GM19324 (cell line): ENCODE measurements around the gene PLCD3.
A peak's percentile ranks its signal among the peaks of the same experiment; 100 is the strongest.
"Not testable (repeated sequence)": the region's sequence is repeated elsewhere in the genome, so short reads cannot be mapped to it uniquely, and the experiment has no call there.

ENCODE experiments used
- ATAC-seq: cut with Tn5 transposase; IDR thresholded peaks from one replicate; pipeline ENCODE4 v1.9.1; 2021; ENCODE audit warnings: mild to moderate bottlenecking, moderate library complexity; ENCODE audit not compliant: unreplicated experiment, low FRiP score

Gene PLCD3

DNA sequence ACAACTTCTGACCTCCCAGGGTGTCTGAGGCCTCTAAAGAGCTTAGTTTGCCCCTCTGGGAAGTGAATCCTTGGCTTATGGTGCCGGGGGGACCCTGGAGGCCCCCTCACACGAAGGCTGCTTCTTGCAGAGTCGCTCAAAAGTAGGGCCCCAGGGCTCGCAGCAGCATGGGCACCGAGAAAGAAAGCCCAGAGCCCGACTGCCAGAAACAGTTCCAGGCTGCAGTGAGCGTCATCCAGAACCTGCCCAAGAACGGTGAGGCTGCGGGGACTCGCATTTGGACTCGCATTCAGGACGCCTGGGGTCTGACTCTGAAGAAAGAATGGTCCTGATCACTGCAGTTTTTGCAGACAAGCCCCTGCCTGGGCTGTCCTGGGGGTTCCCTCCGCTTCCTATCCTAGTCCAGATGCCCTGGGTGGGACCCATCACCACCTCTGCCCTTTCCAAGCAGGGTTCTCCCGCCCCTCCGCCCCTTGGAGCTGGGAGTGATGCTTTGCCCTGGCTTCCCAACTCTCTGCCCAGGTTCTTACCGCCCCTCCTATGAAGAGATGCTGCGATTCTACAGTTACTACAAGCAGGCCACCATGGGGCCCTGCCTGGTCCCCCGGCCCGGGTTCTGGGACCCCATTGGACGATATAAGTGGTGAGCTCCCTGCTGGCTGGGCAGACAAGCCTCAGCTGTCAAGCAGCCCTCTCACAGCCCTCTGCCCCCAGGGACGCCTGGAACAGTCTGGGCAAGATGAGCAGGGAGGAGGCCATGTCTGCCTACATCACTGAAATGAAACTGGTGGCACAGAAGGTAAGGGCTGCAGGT lies 3.9 kb upstream of the PLCD3 start:
- no peak for ATAC-seq

- peak; percentile 72 for ATAC-seq
These were observed 3.1 kb upstream of the PLCD3 start, which contains the start of gene ACBD4 for GRCh38 chr17:45135192-45135977. Gene ACBD4, plus strand, starts transcription at chr17:45135687. Its CDS starts 458 bp downstream, at chr17:45136145.

DNA sequence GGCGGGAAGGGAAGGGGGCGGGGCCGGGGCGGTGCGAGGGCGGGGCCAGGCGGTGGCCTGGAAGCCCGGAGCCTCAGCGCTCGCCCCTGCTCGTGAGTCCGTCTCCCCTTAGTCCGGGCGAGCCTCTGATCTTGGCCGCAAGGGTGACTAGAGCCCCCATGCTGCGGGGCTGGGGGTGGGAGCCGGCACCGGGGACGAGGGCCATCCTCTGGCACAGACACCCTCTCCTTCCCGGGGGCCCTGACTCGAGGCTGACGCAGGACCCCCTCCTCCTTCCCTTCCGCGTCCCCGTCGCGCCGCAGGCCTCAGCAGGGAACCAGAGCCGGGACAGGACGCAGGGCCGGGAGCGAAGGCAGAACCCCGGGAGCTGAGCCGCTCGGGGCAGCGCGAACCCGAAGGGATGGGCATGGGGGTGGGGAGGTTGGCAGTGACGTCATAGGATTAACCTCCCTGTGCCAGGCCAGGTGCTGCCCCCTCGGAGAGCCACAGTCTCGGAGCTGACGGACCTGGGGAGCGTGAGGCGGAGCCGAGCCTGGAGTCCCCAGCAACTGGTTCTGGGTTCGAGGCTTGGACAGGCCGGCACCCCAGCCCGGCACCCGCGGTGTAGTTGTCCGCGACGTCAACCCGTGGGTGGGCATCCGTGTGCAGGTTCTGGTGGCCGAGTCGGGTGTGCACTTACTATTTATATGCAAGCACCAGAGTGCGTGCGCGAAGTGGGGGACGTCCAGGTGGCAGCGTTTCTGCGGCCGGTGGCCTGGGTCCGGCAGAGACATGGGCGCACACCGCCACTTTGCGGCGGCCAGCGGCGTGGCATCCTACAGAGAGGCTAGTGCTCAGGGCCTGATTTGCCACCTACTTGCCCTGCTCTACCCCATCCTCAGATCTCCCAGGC lies 503 bp upstream of the PLCD3 start:
- ATAC-seq = peak; percentile 29

DNA sequence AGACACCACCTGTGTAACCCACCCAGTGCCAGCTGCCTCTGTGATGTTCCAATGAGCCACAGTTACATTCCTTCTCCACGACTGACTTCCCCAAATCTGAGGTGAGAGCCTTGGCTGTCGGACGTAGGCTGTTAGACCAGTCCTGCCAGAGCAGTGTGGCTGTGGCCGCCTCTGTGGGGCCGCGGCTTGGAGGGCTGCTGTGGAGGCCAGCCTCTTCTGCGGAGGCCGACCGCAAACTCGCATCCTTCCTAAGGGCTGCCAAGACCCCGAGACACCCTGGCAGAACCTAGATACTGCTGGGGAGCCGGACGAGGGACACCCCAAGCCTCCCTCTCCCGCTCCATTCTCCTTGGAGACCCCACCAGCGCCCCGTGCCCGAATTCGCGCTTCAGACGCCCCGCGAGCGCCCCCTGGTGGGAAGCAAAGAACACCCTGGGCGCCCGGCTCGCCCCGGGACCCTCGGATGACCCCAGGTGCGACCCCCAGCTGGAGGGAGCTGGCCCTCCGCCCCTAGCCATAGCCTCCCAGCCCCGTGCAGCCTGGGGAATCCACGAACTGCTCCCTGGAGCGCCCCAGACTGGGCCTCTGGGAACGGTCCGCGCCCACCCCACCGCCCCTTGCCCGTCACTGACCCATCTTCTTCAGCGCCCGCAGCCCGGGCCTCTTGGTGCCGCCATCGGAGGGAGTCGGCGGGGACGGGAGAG lies 547 bp downstream of the PLCD3 start:
- ATAC-seq = no peak

GRCh38 chr17:45130681-45131615 lies 1.4 kb downstream of the PLCD3 start:
- ATAC-seq = no peak

DNA sequence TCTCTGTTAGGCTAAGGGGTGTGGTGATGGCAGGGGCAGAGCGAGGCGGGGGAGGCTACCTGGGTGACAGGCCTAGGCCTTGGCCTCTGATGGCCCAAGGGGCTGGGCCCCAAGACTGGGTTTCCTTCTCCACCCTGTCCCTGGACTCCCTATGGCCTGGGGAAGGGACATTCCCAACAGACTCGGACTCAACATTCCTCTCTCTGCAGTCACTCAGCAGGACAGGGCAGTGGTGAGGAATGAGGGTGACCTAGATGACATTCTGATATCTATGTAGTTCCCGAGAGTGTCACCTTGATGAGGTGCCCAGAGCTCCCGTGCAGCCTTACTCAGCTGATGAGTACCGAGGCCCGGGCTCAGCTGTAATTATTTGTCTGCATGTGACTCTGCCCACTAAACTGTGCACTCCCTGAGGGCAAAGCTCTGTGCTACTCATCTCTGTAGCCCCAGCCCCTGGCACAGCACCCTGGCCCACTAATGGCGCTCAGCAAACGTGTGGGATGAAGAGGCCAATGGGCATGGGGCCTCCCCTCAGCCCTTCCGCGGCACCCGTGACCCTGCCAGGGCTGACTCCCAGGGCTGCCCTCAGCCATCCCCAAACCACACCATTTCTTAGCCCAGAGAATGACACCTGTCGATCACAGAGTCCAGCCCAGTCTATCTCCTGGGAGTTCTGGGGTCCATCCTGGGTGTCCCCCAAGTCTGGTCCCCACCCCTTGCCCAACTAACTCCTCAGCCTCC lies 2.2 kb downstream of the PLCD3 start:
- no peak for ATAC-seq

DNA sequence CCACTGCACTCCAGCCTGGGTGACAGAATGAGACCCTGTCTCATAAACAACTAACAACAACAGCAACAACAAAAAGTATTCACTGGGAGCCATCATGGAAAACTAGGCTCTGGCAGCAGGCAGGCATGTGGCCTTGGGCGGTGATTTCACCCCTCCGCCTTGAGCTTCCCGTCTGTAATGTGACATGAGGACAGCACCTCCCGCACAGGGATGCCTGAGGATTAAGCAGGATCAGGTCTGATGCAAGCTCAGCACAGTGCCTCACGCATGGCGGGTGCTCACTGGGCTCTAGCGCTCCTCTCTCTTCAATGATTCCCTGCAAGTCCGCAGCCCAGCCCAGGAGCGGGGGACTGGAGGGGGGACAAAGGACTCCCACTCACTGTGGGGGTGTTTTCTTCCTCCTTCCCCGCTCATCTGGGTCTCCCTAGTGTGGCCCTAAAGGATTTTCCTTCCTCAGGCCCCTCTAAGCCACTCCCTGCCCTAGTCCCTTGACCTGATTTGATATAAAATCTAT lies 2.8 kb downstream of the PLCD3 start:
- no peak for ATAC-seq

DNA sequence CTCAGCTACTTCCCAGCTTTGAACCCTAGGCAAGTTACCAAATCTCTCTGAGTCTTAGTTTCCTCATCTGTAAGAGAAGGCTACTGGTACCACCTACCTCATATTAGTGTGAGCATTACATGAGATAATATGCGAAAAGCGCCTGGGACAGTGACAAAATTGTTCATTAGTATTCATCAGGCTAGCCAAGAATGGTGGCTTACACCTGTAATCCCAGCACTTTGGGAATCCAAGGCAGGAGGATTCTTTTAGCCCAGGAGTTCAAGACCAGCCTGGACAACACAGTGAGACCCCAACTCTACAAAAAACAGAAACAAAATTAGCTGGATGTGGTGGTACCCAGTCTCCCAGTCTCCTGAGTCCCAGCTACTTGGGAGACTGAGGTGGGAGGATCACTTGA lies 3.3 kb downstream of the PLCD3 start:
- ATAC-seq = no peak

DNA sequence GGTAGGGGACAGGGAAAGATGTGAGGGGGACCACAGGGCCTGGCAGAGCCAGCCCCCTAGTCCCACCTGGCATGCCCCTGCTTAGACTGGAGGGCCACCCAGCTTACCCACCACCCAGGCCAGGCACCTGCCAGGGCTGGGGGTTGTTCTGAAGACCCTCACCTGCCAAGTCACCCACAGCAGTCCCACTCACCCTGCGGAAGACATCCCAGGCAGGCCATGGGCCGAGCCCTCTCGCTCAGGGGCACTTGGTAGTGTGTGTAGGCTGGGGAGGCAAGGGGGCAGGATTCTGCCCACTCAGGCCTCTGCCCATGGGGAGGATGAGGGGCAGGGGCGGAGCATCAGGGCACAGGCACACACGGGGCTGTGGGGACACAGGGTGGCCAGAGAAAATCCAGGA lies 4.0 kb downstream of the PLCD3 start:
- ATAC-seq = no peak

GRCh38 chr17:45127548-45128300 lies 4.6 kb downstream of the PLCD3 start:
- ATAC-seq = no peak

GRCh38 chr17:45127207-45127547 lies 5.1 kb downstream of the PLCD3 start:
- ATAC-seq = no peak

GRCh38 chr17:45125509-45125908 lies 6.8 kb downstream of the PLCD3 start:
- no peak for ATAC-seq

DNA sequence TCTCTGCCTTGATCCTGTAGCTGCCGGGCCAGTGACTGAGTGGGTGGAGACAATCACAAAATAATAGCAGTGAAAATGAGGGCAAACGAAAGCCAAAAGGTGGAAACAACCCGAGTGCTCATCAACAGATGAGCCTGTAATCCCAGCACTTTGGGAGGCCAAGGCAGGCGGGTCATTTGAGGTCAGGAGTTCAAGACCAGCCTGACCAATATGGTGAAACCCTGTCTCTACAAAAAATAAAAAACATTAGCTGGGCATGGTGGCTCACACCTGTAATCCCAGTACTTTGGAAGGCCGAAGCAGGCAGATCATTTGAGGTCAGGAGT lies 7.6 kb downstream of the PLCD3 start:
- ATAC-seq = not testable (repeated sequence)

- ATAC-seq = no peak
These were observed 8.2 kb downstream of the PLCD3 start for GRCh38 chr17:45123930-45124796.

DNA sequence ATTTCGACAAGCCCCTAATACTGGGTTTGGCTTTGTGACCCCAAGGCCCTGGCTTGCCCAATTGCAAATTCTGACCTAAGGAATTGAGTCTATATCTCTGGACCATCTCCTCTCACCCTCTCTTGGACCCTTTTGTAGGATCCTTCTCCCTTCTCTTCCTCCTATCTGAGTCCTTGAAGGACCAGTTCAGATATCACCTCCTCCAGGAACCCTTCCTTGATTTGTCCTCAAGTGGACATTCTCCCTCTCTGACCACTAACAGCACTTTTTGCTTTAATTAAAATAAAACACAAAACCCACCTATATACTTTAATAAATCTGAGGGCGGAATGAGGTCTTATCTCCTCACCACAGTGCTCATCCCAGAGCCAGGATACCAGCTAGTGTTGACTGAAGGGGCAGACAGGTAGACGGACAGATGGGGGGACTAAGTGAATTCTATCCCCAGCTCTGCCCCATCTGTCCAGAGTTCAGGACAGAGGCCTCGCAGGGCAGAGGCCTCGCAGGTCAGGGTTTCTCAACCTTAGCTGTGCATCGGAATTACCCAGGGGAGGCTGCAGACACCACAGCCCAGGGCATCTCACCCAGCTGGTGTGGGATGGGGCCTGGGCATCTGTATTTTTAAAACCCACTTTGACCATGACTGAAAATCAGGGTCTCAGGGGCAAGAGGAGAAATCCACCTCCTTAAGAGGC lies 9.1 kb downstream of the PLCD3 start:
- no peak for ATAC-seq

DNA sequence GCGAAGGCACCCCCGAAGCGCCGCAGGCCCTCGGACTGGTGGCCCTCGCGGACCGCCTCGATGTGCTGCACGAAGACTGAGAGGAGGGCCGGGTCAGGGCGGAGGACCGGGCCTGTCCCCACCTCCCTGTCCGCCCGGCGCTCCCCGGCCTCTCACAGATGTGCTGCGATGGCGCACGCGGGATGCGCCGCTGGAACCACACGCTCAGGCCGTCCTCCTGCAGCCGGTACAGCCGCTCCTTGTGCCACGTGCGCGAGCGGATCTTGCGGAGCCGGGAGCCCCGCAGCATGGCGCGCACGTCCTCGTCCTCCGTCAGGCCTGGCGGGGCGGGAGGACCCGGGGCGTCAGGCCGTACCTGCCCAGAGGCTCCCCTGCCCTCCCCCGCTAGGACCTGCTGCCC lies 11.3 kb downstream of the PLCD3 start:
- no peak for ATAC-seq
